ENCODE measurements around the gene PTPRG.

Gene PTPRG

GRCh38 chr3:61938878-61939549, 377.6 kb downstream of the PTPRG start:
- in situ Hi-C loops (cut with MboI; ENCODE audit: low sequenced_read_pairs) = no loop called here

- in situ Hi-C loops (cut with MboI; ENCODE audit: low sequenced_read_pairs) = no loop called here
These were observed 378.9 kb downstream of the PTPRG start for GRCh38 chr3:61940236-61940635.

- in situ Hi-C loops (cut with MboI; ENCODE audit: low sequenced_read_pairs) = no loop called here
These were observed 382.6 kb downstream of the PTPRG start for GRCh38 chr3:61943975-61944374.

GRCh38 chr3:61944726-61945125, 383.4 kb downstream of the PTPRG start:
- in situ Hi-C loops (cut with MboI; ENCODE audit: low sequenced_read_pairs) = no loop called here

DNA sequence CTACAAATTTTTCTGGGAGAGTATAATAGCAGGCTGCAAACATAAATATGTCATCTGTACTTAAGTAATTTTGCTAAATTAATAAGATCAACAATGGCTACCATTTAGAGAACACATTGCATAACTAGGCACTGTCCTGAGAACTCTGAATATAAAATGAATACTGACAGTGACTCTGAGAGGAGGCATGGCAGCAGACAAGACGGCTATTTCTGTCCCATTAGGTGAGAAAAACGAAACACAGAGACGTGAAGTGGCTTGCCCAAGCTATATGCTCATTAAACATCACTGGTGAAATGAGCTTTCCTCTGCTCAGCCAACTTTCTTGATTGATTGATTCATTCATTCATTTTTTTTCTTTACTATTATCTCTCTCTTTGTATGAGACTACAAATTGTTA, 384.3 kb downstream of the PTPRG start:
- in situ Hi-C loops (cut with MboI; ENCODE audit: low sequenced_read_pairs) = no loop called here

- in situ Hi-C loops (cut with MboI; ENCODE audit: low sequenced_read_pairs) = no loop called here
These were observed 385.4 kb downstream of the PTPRG start for GRCh38 chr3:61946570-61947324.

DNA sequence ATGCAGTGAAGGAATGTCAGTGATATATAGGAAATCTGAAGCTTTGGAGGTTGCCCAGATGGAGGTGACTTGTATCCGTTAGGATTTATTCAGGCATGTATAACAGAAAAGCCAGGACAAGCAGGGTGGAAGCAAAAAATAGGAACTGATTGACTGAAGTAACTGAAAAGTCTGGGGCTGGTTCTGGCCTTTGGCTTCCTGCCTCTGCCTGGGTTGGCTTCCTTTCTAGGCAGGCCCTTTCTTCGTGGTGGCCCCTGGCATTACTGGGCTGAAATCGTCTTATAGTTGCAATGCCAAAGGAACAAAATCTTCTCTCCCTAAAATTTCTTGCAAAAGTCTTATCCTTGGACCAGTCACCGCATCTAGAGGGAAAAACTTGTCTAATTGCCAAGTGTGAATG, 386.1 kb downstream of the PTPRG start:
- in situ Hi-C loops (cut with MboI; ENCODE audit: low sequenced_read_pairs) = no loop called here

GRCh38 chr3:61948699-61949305, 387.4 kb downstream of the PTPRG start:
- in situ Hi-C loops (cut with MboI; ENCODE audit: low sequenced_read_pairs) = no loop called here

DNA sequence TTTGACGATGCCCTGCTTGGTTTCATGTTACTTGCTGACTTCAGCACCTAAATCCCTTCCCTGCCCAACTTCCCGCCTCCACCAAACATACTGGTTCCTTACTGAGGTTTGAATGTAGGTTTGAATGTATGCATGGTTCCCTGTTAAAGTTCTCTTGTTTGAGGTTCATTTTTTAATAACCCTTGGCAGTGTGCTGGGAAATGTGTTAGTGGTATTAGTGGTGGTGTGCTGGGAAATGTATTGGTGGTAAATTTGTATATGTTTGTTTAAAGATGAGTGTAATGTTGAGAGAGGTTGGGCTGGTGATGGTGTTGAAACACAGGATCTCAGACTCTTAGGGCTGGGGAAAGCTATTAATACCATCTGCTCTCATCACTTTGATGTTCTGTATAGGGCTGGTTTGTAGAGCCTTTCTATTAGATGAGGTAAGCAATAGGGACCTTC, 392.7 kb downstream of the PTPRG start:
- in situ Hi-C loops (cut with MboI; ENCODE audit: low sequenced_read_pairs) = no loop called here

- in situ Hi-C loops (cut with MboI; ENCODE audit: low sequenced_read_pairs) = no loop called here
These were observed 394.1 kb downstream of the PTPRG start for GRCh38 chr3:61955483-61955882.

GRCh38 chr3:61956236-61956635, 394.9 kb downstream of the PTPRG start:
- in situ Hi-C loops (cut with MboI; ENCODE audit: low sequenced_read_pairs) = no loop called here

- in situ Hi-C loops (cut with MboI; ENCODE audit: low sequenced_read_pairs) = no loop called here
These were observed 395.9 kb downstream of the PTPRG start for GRCh38 chr3:61957259-61957658.

DNA sequence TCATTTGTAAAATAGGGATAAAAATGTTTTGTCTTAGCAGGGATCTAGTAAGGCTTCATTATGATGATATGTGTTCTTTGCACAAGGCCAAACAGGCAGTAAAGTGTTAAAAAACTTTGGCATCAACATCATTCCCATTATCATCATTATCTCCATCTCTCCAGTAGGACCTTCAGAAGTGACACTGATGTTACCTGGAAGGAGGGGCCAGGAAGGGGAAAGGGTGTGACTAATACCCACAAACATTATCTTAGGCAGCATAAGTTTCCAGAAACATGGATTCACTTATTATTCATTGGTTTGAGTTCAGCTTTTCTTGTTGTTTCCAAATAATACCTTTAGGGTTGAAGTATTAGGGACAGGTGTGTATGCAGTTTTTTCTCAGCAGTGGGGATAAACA, 399.6 kb downstream of the PTPRG start:
- in situ Hi-C loops (cut with MboI; ENCODE audit: low sequenced_read_pairs) = no loop called here

- in situ Hi-C loops (cut with MboI; ENCODE audit: low sequenced_read_pairs) = no loop called here
These were observed 400.5 kb downstream of the PTPRG start for GRCh38 chr3:61961900-61962299.

- in situ Hi-C loops (cut with MboI; ENCODE audit: low sequenced_read_pairs) = no loop called here
These were observed 403.2 kb downstream of the PTPRG start for GRCh38 chr3:61964566-61964965.

GRCh38 chr3:61965770-61966131, 404.4 kb downstream of the PTPRG start:
- in situ Hi-C loops (cut with MboI; ENCODE audit: low sequenced_read_pairs) = no loop called here

DNA sequence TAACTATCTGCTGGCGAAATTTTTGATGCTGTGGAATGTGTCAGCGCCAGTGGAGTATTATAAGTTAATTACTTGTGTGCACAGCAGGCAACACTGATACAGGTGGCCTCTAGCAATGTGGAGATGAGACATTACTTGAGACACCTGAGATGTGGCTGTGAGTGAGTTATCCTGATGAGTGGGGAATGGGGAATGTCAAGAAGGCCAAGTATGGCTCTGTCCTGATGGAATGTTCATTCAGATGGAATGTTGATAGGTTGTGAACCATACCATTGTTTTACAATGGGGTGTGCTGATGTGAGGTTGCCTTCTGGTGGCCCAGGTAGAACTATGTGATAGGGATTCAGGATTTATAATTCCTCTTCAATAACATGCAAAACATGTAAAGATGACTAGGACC, 404.8 kb downstream of the PTPRG start:
- in situ Hi-C loops (cut with MboI; ENCODE audit: low sequenced_read_pairs) = no loop called here

GRCh38 chr3:61967019-61967418, 405.6 kb downstream of the PTPRG start:
- in situ Hi-C loops (cut with MboI; ENCODE audit: low sequenced_read_pairs) = no loop called here

DNA sequence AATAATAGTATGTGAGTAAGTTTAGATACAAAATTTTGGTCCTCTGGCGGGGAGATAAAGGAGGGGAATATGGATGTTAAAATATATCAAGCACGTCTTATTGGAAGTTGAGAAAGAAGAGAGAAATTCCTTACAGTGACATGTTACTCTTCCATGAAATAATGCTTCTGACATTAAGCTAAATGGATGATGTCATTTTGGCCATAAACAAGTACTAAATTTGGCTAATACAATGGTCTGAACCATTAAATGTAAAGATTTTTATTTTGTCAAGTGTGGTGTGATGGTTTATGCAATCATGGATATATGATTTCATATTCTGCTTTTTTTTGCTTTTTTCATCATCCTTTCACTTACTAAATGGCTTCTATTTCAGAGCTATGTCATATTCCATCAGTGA, 406.6 kb downstream of the PTPRG start:
- in situ Hi-C loops (cut with MboI; ENCODE audit: low sequenced_read_pairs) = no loop called here

DNA sequence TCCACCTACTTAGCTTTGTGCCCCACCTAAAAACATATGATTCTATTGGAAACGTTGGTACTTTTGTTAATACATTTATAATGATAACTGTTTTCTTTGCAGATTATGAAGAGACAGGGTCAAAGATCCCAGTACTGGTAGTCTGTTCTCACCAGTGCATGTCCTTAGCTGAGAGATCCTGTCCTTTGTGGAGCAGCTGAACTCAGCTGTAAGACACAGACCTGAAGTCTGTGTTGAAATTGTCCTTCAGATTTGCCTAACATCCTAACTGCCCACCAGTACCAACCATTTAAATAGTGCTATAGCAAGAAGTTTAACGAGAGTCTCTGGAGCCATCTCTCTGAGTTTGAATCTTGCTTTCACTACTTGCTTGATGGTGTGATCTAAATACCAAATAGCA, 413.3 kb downstream of the PTPRG start:
- in situ Hi-C loops (cut with MboI; ENCODE audit: low sequenced_read_pairs) = no loop called here

DNA sequence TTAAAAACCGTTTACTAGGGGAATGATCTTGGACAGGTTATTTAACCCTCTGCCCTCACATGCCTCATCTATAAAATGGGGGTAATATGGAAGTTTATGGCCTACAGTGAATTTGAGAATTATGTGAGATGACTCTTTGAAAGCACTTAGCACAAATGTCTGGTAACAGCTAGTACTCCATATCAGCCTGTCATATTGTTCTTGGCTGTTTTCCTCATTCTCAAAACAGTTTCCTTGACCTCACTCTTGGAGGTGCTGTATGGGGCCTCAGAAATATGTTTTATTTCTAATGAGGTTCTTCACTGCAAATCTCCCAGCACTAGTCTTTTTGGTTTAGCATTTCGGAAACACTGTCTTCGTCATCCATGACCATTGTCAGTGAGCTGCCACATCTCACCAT, 413.8 kb downstream of the PTPRG start:
- in situ Hi-C loops (cut with MboI; ENCODE audit: low sequenced_read_pairs) = no loop called here

- in situ Hi-C loops (cut with MboI; ENCODE audit: low sequenced_read_pairs) = no loop called here
These were observed 414.6 kb downstream of the PTPRG start for GRCh38 chr3:61975936-61976335.

All from hTERT RPE-1 (cell line).